Keratinocyte (primary cell): Measurements from ENCODE around the gene TPD52L2. TPM values are rescaled to one million over a fixed set of nuclear protein-coding genes. Genes with fewer than 3 reads are reported as not detected.

ENCODE experiments used
- DNase-seq: peaks from one replicate; pipeline ENCODE4 v3.0.0-alpha.2; 2011; ENCODE audit warnings: low read depth, missing footprints, low spot score
- FAIRE-seq: peaks from 2 replicates; lab custom pipeline; 2011; peaks lifted over from hg19 to GRCh38; lab: Jason Lieb, UNC
- H2AFZ ChIP-seq: 2 replicates; pipeline ENCODE4 v1.6.0; 2012; ENCODE audit warnings: low read length, control low read depth, inconsistent platforms; ENCODE audit not compliant: control insufficient read depth
- H3K27ac ChIP-seq: 2 replicates; pipeline ENCODE4 v1.5.1; 2011; ENCODE audit warnings: low read length; ENCODE audit not compliant: control insufficient read depth, insufficient read depth
- H3K27me3 ChIP-seq: 3 replicates; pipeline ENCODE4 v1.6.0; 2011; ENCODE audit warnings: low read length; ENCODE audit not compliant: control insufficient read depth, insufficient read depth; ENCODE audit errors: extremely low read depth
- H3K36me3 ChIP-seq, 2 experiments: 2 replicates in 1 of 2; 3 replicates in 1 of 2; pipeline ENCODE4 v1.5.1; 2011; ENCODE audit warnings: low read length in 2 of 2, mild to moderate bottlenecking in 1 of 2; ENCODE audit not compliant: control insufficient read depth in 2 of 2, insufficient read depth in 2 of 2; ENCODE audit errors: extremely low read depth in 1 of 2
- H3K4me1 ChIP-seq: 3 replicates; pipeline ENCODE4 v1.5.1; 2011; ENCODE audit warnings: low read length; ENCODE audit not compliant: control insufficient read depth, insufficient read depth; ENCODE audit errors: extremely low read depth
- H3K4me2 ChIP-seq: 3 replicates; pipeline ENCODE4 v1.6.0; 2011; ENCODE audit warnings: low read depth, low read length; ENCODE audit not compliant: control insufficient read depth, insufficient read depth; ENCODE audit errors: extremely low read depth
- H3K4me3 ChIP-seq, 3 experiments: fragments of 200-600 bp in 1 of 3; sonication (generic) in 1 of 3; 2 replicates in 2 of 3; 3 replicates in 1 of 3; pipeline ENCODE4 v1.5.1; 2011 to 2016; ENCODE audit warnings: low read length in 3 of 3, mild to moderate bottlenecking in 3 of 3, control low read depth in 2 of 3, inconsistent platforms in 1 of 3, low read depth in 1 of 3, mixed read lengths in 1 of 3, mixed run types in 1 of 3, moderate library complexity in 1 of 3; ENCODE audit not compliant: control insufficient read depth in 2 of 3, insufficient read depth in 2 of 3; ENCODE audit errors: extremely low read depth in 1 of 3
- H3K79me2 ChIP-seq: 2 replicates; pipeline ENCODE4 v1.6.0; 2012; ENCODE audit warnings: low read length; ENCODE audit not compliant: control insufficient read depth, insufficient read depth
- H3K9ac ChIP-seq: 3 replicates; pipeline ENCODE4 v1.6.0; 2011; ENCODE audit warnings: low read length; ENCODE audit not compliant: control insufficient read depth, insufficient read depth; ENCODE audit errors: extremely low read depth
- H3K9me1 ChIP-seq: 3 replicates; pipeline ENCODE4 v1.6.0; 2011; ENCODE audit warnings: low read length; ENCODE audit not compliant: control insufficient read depth, insufficient read depth; ENCODE audit errors: extremely low read depth
- H3K9me3 ChIP-seq: 2 replicates; pipeline ENCODE4 v1.5.1; 2012; ENCODE audit warnings: low read depth, low read length; ENCODE audit not compliant: control insufficient read depth
- H4K20me1 ChIP-seq: 3 replicates; pipeline ENCODE4 v1.6.0; 2011; ENCODE audit warnings: low read length; ENCODE audit not compliant: control insufficient read depth, insufficient read depth; ENCODE audit errors: extremely low read depth
- EZH2 ChIP-seq: IDR thresholded peaks from one replicate; pipeline ENCODE4 v1.6.1; 2012; ENCODE audit warnings: inconsistent platforms, mild to moderate bottlenecking, low read length, moderate library complexity
- dilution Hi-C: fragments of 300-500 bp; cut with MboI; formaldehyde crosslinking; loops from one replicate; pipeline ENCODE4 v1.7.0; 2020; ENCODE audit warnings: low sequenced_read_pairs; ENCODE audit not compliant: extremely low pct_ligation_motif_present
- polyA plus RNA-seq, 5 experiments: library from polyadenylated mRNA; depleted of rRNA in 3 of 5; stranded (reverse) in 3 of 5; stranded (forward) in 1 of 5; unstranded in 1 of 5; fragments of >200 nt; gene quantifications; 1 replicate in 1 of 5; 2 replicates in 3 of 5; 3 replicates in 1 of 5; pipeline versions ENCODE4 v1.2.1 to v1.2.3, GENCODE V29; 2011 to 2012; ENCODE audit warnings: missing spikeins in 2 of 5, low read depth in 1 of 5, low replicate concordance in 1 of 5
- TF ChIP-seq, protein P1 (sequence below), 3 experiments: IDR thresholded peaks in 1 of 3; conservative IDR thresholded peaks in 1 of 3; optimal IDR thresholded peaks in 1 of 3; 2 replicates in 2 of 3; 3 replicates in 1 of 3; pipeline versions ENCODE3 to v1.5.1; 2011; ENCODE audit warnings: low read length in 3 of 3, mild to moderate bottlenecking in 3 of 3, moderate library complexity in 2 of 3, control low read depth in 1 of 3, inconsistent platforms in 1 of 3; ENCODE audit not compliant: insufficient read depth in 2 of 3; ENCODE audit errors: extremely low read depth in 1 of 3

The TPD52L2 gene
- polyA plus RNA-seq, 1 donor (not counting 4 experiments of a cell fraction or from before 2014, with no cell fraction given) = 177 TPM

DNA sequence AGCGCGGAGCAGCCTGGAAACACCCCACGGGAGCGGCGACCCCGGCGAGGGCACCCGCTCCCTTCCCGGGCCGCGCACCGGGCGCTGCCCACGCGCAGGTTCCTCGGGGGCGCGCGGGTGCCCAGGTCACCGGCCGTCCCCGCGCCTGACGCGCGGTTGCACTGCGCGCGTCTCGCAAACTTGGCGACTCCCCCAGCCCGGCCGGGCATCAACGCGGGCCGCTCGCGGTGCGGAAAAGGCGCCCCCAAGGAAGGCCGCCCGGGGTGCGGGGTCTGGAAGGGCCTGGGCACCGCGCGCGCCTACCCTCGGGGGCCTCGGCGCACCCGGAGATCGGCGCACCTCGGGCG lies 33.5 kb upstream of the TPD52L2 start:
- dilution Hi-C loops = no loop called here
- peaks cover 53% of the 10 kb centered on the region for H3K27me3 ChIP-seq

DNA sequence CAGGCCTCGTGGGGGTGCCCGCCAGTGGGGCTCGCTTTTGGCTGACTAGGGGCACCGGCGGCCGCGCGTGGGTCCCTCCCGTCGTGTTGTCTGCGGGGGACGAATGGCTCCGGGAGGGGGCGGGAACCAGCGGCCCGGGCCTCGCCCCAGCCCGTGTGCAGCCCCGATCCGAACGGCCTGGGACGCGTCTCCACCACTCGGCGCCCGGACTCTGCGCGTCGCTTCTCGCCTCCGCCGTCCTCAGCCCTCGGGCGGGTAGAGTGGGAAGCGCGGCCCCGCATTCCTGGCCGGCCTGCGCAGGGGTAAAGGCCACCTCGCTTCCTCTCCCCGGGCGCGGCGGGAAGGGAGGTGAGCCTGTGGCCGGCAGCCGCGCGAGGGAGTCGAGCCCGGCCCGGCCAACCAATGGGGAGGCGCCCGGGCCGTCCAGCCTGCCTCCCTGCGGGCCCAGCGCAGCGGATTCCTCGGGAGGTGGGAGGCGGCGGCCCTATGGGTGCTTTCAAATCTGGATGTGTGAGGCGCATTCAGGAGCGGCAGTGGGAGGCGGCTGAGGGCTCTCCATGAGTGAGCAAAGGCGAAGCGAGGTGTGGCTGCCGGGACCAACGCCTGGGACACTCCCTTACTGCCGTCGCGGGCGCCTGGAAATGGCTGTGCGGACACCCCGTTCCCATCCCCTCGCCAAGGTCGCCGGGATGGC lies 32.9 kb upstream of the TPD52L2 start:
- no peaks in the 10 kb centered on the region for H3K4me1 ChIP-seq
- H3K4me2 ChIP-seq = peak overlapping the region; percentile 5
- H3K9me3 ChIP-seq = no peaks in the 10 kb centered on the region
- no peak overlapping the region for H2AFZ ChIP-seq
- no peaks in the 10 kb centered on the region for H4K20me1 ChIP-seq
- DNase-seq (no peak), FAIRE-seq (no peak)
- H3K27me3 ChIP-seq = peaks cover 53% of the 10 kb centered on the region
- H3K4me3 ChIP-seq = no peak overlapping the region
- H3K27ac ChIP-seq = no peak overlapping the region
- H3K36me3 ChIP-seq = no peaks in the 10 kb centered on the region
- no peaks in the 10 kb centered on the region for H3K9me1 ChIP-seq
- TF ChIP-seq, protein P1, sequence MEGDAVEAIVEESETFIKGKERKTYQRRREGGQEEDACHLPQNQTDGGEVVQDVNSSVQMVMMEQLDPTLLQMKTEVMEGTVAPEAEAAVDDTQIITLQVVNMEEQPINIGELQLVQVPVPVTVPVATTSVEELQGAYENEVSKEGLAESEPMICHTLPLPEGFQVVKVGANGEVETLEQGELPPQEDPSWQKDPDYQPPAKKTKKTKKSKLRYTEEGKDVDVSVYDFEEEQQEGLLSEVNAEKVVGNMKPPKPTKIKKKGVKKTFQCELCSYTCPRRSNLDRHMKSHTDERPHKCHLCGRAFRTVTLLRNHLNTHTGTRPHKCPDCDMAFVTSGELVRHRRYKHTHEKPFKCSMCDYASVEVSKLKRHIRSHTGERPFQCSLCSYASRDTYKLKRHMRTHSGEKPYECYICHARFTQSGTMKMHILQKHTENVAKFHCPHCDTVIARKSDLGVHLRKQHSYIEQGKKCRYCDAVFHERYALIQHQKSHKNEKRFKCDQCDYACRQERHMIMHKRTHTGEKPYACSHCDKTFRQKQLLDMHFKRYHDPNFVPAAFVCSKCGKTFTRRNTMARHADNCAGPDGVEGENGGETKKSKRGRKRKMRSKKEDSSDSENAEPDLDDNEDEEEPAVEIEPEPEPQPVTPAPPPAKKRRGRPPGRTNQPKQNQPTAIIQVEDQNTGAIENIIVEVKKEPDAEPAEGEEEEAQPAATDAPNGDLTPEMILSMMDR (optimal IDR thresholded peaks at IDR 0.05 in 1 of 3, IDR thresholded peaks at IDR 0.05 in 1 of 3, conservative IDR thresholded peaks at IDR 0.05 in 1 of 3; ENCODE audit: extremely low read depth in 1 of 3, insufficient read depth in 2 of 3, low read length in 3 of 3) = no peak
- peak; percentile 89 for TF ChIP-seq EZH2
- no peak overlapping the region for H3K9ac ChIP-seq
- H3K79me2 ChIP-seq = no peaks in the 10 kb centered on the region
- dilution Hi-C loops = no loop called here

More for the DNA sequence above, 33.5 kb upstream of the TPD52L2 start:
- Histone ChIP-seq H3K9ac (no peak overlapping the region), H4K20me1 (no peaks in the 10 kb centered on the region), H3K9me3 (no peaks in the 10 kb centered on the region), H3K79me2 (no peaks in the 10 kb centered on the region), H2AFZ (no peak overlapping the region), H3K4me1 (no peaks in the 10 kb centered on the region), H3K36me3 (no peaks in the 10 kb centered on the region), H3K27ac (no peak overlapping the region), H3K9me1 (no peaks in the 10 kb centered on the region), H3K4me2 (peak overlapping the region; percentile 10), H3K4me3 (no peak overlapping the region)
- DNase-seq (no peak), FAIRE-seq (no peak)
- TF ChIP-seq, protein P1 (optimal IDR thresholded peaks at IDR 0.05 in 1 of 3, IDR thresholded peaks at IDR 0.05 in 1 of 3, conservative IDR thresholded peaks at IDR 0.05 in 1 of 3; ENCODE audit: extremely low read depth in 1 of 3, insufficient read depth in 2 of 3, low read length in 3 of 3) = no peak
- TF ChIP-seq EZH2 = no peak
